Activated CD4-positive, alpha-beta memory T cell treated with anti-CD3 and anti-CD28 coated beads for 36 hours (primary cell): ENCODE data around the gene PAQR8. TPM values are rescaled to one million over a fixed set of nuclear protein-coding genes. Genes with fewer than 3 reads are reported as not detected.
"Not testable (repeated sequence)": the region's sequence is repeated elsewhere in the genome, so short reads cannot be mapped to it uniquely, and the experiment has no call there.

Experiments
- CTCF ChIA-PET: fragments of 350-600 bp; sonication (Branson Sonifier 250); formaldehyde crosslinking; loops from one replicate; lab custom pipeline; 2021; ENCODE audit warnings: antibody characterized with exemption, inconsistent platforms; lab: Charles Lee
- POLR2A ChIA-PET: fragments of 350-600 bp; sonication (Branson Sonifier 250); formaldehyde crosslinking; loops from one replicate; lab custom pipeline; 2021; ENCODE audit warnings: antibody characterized with exemption; lab: Charles Lee
- DNase-seq: peaks from one replicate; pipeline ENCODE4 v3.0.0-alpha.2; 2020
- H3K27ac Mint-ChIP-seq: one replicate; pipeline ENCODE4 v1.8.0; 2021; ENCODE audit warnings: mixed read lengths
- H3K27me3 Mint-ChIP-seq: one replicate; pipeline ENCODE4 v1.8.0; 2021; ENCODE audit warnings: mixed read lengths
- H3K36me3 Mint-ChIP-seq: one replicate; pipeline ENCODE4 v1.8.0; 2021; ENCODE audit warnings: mixed read lengths
- H3K4me1 Mint-ChIP-seq: one replicate; pipeline ENCODE4 v1.8.0; 2021; ENCODE audit warnings: low read depth, mixed read lengths
- H3K4me3 Mint-ChIP-seq: one replicate; pipeline ENCODE4 v1.8.0; 2021; ENCODE audit warnings: mild to moderate bottlenecking, mixed read lengths
- H3K9me3 Mint-ChIP-seq: one replicate; pipeline ENCODE4 v1.8.0; 2021; ENCODE audit warnings: mixed read lengths
- intact Hi-C: fragments of 100-400 bp; cut with micrococcal nuclease; formaldehyde crosslinking; loops from one replicate; pipeline ENCODE4 v1.15.1; 2023
- total RNA-seq, 2 experiments: library from RNA; stranded (reverse); gene quantifications; one replicate each; pipeline ENCODE4 v1.2.3, GENCODE V29; 2021

The PAQR8 gene
- total RNA-seq, 2 experiments from 2014 or later: 11.2 to 12.2 TPM

DNA sequence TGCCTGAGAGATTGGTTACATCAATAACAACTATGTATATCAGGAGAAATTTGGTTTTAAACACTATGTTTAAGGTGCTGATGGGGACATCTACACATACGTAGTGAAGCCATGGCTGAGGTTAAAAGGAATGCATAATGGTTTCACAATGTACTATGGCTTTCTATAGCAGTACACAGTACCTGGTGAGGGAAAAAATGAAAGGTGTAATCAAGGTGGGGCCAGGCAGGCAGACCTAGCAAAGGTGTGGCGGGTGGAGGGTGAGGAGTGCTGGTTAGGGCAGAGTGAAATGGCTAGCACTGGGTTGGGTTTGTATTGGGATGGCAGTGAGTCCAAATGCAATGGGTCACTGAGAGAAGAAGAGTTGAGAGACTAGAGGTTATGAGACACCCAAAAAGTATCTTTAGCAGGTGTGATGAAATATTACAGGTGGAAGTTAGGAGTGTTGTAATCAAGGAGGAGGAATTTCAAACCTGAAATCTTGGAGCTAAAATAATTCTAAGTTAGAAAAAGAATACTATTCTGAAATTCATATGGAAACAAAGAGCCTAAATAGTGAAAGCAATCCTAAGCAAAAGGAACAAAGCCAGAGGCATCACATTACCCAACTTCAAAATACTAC lies 22.3 kb downstream of the PAQR8 start:
- H3K36me3 Mint-ChIP-seq: peaks cover 9% of the 10 kb centered on the region
- peaks cover 67% of the 10 kb centered on the region for H3K4me1 Mint-ChIP-seq
- ChIA-PET POLR2A (no interaction called here), CTCF (interaction anchor here (1.0 to 1.1 kb wide), 2 partner anchors 14 to 100 kb away, joined by 3 read pairs; partner anchors contain the start of gene MCM3)
- intact Hi-C loops: no loop called here
- DNase-seq: no peak
- H3K27ac Mint-ChIP-seq: no peak overlapping the region
- H3K4me3 Mint-ChIP-seq: no peak overlapping the region
- H3K27me3 Mint-ChIP-seq: no peaks in the 10 kb centered on the region
- peaks cover 5% of the 10 kb centered on the region for H3K9me3 Mint-ChIP-seq

DNA sequence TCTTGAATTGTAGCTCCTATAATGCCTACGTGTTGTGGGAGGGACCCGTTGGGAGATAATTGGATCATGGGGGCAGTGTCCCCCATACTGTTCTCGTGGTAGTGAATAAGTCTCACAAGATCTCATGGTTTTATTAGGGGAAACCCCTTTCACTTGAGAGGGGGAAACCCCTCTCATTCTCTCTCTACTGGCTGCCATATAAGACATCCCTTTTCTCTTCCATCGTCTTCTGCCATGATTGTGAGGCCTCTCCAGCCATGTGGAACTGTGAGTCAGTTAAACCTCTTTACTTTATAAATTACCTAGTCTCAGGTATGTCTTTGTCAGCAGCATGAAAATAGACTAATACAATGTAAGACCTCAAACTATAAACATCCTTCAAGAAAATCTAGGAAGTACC lies 23.1 kb downstream of the PAQR8 start:
- intact Hi-C loops: no loop called here
- POLR2A ChIA-PET: no interaction called here
- Mint-ChIP-seq H3K4me3 (no peak overlapping the region), H3K36me3 (peaks cover 7% of the 10 kb centered on the region), H3K9me3 (peaks cover 5% of the 10 kb centered on the region), H3K27me3 (no peaks in the 10 kb centered on the region), H3K27ac (no peak overlapping the region), H3K4me1 (peaks cover 72% of the 10 kb centered on the region)
- CTCF ChIA-PET: no interaction called here
- DNase-seq: no peak

DNA sequence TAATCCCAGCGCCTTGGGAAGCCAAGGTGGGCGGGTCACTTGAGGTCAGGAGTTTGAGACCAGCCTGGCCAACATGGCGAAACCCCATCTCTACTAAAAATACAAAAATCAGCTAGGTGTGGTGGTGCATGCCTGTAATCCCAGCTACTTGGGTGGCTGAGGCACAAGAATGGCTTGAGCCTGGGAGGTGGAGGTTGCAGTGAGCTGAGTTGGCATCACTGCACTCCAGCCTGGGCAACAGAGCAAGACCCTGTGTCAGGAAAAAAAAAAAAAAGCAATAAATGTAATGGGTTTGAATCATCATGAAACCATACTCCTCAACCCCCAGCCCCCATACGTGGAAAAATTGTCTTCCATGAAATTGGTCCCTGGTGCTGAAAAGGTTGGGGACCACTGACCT lies 26.2 kb downstream of the PAQR8 start:
- H3K4me3 Mint-ChIP-seq, H3K27ac Mint-ChIP-seq, H3K9me3 Mint-ChIP-seq, H3K27me3 Mint-ChIP-seq, POLR2A ChIA-PET, DNase-seq, H3K36me3 Mint-ChIP-seq, intact Hi-C loops: not testable (repeated sequence)
- peaks cover 78% of the 10 kb centered on the region for H3K4me1 Mint-ChIP-seq
- CTCF ChIA-PET: interaction anchor here (0.6 to 3.2 kb wide), 6 partner anchors 10 to 98 kb away, joined by 3 to 29 read pairs (median 4); partner anchors contain the start of gene PAQR8

DNA sequence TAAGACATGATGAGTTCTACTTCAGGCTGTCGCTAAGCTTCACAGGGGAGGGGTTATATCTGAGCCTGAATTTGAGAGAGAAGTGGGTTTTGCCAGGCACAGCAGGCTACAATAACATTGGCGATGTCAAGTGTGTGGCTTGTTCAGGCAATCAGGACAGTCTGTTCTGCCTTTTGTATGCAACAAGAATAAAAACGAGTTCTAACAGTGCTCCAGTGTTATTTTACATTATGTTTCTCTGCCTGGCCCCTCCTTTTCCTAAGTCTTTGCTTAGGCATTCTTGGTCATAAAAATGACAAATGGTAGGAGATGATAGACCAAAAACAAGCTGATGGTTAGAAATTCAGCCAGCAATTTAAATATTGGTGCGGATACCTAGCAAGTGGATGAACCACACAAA lies 26.8 kb downstream of the PAQR8 start:
- POLR2A ChIA-PET: no interaction called here

DNA sequence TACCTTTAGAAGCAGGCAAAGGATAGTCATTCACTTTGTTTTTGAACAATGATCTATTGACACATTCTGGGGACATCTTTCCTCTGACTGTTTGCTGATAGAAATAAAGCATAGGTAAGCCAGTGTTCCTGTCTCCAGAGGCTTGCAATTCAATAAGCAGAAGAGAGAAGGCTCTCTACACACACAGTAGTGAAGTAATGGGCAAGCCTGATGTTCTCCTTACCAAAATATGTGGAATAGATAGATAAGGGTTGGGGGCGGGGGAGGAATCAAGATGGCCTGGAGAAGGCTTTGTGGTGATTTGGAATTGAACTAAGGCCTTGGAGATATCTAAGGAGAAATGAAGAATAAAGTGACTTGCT lies 27.3 kb downstream of the PAQR8 start:
- DNase-seq: no peak
- H3K27ac Mint-ChIP-seq: peak overlapping the region; percentile 42
- intact Hi-C loops: no loop called here
- POLR2A ChIA-PET: interaction anchor here (1.1 to 2.2 kb wide), 3 partner anchors 12 to 106 kb away, joined by 4 to 22 read pairs (median 5); partner anchors contain the start of gene PAQR8
- peaks cover 82% of the 10 kb centered on the region for H3K4me1 Mint-ChIP-seq
- H3K27me3 Mint-ChIP-seq: no peaks in the 10 kb centered on the region
- CTCF ChIA-PET: interaction anchor here (1.2 to 4.4 kb wide), 8 partner anchors 8 to 130 kb away, joined by 3 to 40 read pairs (median 7); partner anchors contain the start of genes EFHC1, MCM3 and PAQR8
- H3K4me3 Mint-ChIP-seq: peak overlapping the region; percentile 47
- H3K36me3 Mint-ChIP-seq: no peaks in the 10 kb centered on the region
- H3K9me3 Mint-ChIP-seq: peaks cover 5% of the 10 kb centered on the region

More for the DNA sequence above, 26.8 kb downstream of the PAQR8 start:
- H3K27me3 Mint-ChIP-seq: no peaks in the 10 kb centered on the region
- no peak for DNase-seq
- CTCF ChIA-PET: interaction anchor here (0.9 to 4.4 kb wide), 7 partner anchors 9 to 103 kb away, joined by 3 to 40 read pairs (median 5); partner anchors contain the start of genes MCM3 and PAQR8
- H3K27ac Mint-ChIP-seq: no peak overlapping the region
- peaks cover 5% of the 10 kb centered on the region for H3K9me3 Mint-ChIP-seq
- H3K4me1 Mint-ChIP-seq: peaks cover 82% of the 10 kb centered on the region
- intact Hi-C loops: no loop called here
- no peak overlapping the region for H3K4me3 Mint-ChIP-seq
- H3K36me3 Mint-ChIP-seq: no peaks in the 10 kb centered on the region

DNA sequence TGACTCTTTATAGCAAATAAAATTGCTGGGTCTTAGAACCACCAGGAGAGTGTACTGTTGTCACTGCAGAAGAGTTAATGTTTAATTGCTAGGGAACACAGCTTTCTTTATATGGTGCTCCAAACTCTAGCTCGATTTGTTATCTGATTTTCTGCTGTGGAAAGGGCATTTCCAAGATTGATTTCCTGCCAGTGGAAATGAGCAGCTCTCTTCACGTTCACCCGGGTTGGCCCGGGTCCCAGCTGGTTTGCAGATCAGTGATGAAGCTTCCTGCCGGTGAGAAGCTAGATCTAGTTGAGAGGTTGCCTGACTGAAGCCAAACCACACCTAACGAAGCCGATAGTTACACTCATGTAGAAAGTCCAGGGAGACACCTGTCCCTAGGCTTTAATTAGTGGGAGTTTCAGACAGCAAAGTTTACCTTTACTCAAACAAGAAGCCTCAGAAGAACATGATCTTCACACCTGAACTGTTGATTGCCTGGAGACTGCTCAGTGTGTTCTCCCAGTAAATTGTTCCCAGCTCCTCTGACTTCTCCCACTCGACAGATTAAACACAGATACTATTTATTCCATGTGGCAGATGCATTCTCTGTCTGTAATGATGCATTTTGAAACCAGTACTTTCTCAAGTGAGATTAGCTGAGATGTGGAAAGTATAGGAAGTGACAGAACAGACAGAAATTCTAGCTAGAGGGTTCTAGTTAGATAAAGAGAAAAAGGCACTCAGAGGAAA lies 27.8 kb downstream of the PAQR8 start:
- ChIA-PET CTCF (interaction anchor here (1.0 to 4.4 kb wide), 10 partner anchors 9 to 228 kb away, joined by 3 to 40 read pairs (median 7); partner anchors contain the start of genes EFHC1, MCM3 and PAQR8), POLR2A (interaction anchor here (1.1 to 3.1 kb wide), 5 partner anchors 12 to 106 kb away, joined by 3 to 22 read pairs (median 5); partner anchors contain the start of genes MCM3 and PAQR8)
- intact Hi-C loops: loop anchor here (1.0 to 10.0 kb wide), 7 partner anchors 8 to 675 kb away; partner anchors contain the start of genes FBXO9, GSTA4 and PAQR8
- DNase-seq: peak; percentile 74
- H3K9me3 Mint-ChIP-seq: peaks cover 5% of the 10 kb centered on the region
- H3K4me3 Mint-ChIP-seq: peak overlapping the region; percentile 47
- no peaks in the 10 kb centered on the region for H3K27me3 Mint-ChIP-seq
- H3K27ac Mint-ChIP-seq: peak overlapping the region; percentile 76
- no peaks in the 10 kb centered on the region for H3K36me3 Mint-ChIP-seq
- H3K4me1 Mint-ChIP-seq: peaks cover 82% of the 10 kb centered on the region

DNA sequence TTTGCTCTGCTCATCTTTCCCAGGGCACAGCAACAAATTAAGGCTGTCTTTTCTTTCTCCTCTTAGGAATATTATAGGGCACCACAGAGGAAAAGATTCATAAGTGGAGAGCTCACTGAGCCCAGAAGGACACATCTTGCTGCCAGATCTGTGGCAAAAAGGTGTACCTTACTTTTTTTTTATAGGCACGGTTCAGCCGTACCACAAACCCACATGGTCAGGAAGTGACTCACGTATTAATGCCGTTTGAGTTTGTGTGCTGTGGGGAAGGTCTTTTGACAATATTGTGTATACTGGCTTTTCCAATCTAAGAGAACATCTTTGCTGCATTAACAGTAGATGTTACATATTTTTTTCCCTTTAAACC lies 28.4 kb downstream of the PAQR8 start:
- Mint-ChIP-seq H3K27ac (peak overlapping the region; percentile 76), H3K9me3 (peaks cover 5% of the 10 kb centered on the region), H3K4me1 (peaks cover 79% of the 10 kb centered on the region), H3K36me3 (no peaks in the 10 kb centered on the region), H3K27me3 (no peaks in the 10 kb centered on the region), H3K4me3 (peak overlapping the region; percentile 24)
- intact Hi-C loops: loop anchor here (1.0 to 10.0 kb wide), 7 partner anchors 8 to 674 kb away; partner anchors contain the start of genes FBXO9, GSTA4 and PAQR8
- CTCF ChIA-PET: interaction anchor here (0.7 to 4.4 kb wide), 12 partner anchors 8 to 229 kb away, joined by 3 to 40 read pairs (median 6); partner anchors contain the start of genes EFHC1, MCM3 and PAQR8
- DNase-seq: peak; percentile 65
- POLR2A ChIA-PET: interaction anchor here (1.1 to 3.1 kb wide), 5 partner anchors 13 to 107 kb away, joined by 3 to 22 read pairs (median 5); partner anchors contain the start of genes MCM3 and PAQR8

DNA sequence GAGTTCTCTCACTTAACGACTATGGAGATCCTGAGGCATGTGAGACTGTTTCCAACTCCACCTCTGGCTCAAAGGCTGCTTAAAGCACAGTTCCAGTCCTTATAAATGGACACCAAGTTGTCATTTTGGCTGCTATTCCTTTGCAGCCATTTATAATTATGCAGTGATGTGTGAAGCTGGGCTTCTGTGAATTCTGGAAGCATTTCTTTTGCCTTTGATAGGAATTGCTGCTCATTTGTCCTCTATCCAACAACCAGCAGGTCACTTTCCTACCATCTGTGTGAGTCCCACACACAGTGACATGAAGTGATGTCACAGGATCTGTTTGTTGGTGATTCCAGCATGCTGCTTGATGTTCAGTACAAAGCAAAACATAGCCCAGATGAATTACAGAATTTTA lies 29.6 kb downstream of the PAQR8 start:
- H3K27ac Mint-ChIP-seq: no peak overlapping the region
- ChIA-PET POLR2A (interaction anchor here (3.1 kb wide), 1 partner anchor 106 kb away, joined by 22 read pairs; the partner anchor contains the start of gene MCM3), CTCF (interaction anchor here (1.4 to 4.4 kb wide), 4 partner anchors 29 to 230 kb away, joined by 5 to 40 read pairs (median 10); partner anchors contain the start of genes MCM3 and PAQR8)
- peaks cover 81% of the 10 kb centered on the region for H3K4me1 Mint-ChIP-seq
- intact Hi-C loops: loop anchor here (2.0 to 10.0 kb wide), 3 partner anchors 165 to 673 kb away; partner anchors contain the start of genes FBXO9 and GSTA4
- no peaks in the 10 kb centered on the region for H3K36me3 Mint-ChIP-seq
- no peaks in the 10 kb centered on the region for H3K27me3 Mint-ChIP-seq
- no peak for DNase-seq
- no peak overlapping the region for H3K4me3 Mint-ChIP-seq
- peaks cover 5% of the 10 kb centered on the region for H3K9me3 Mint-ChIP-seq

DNA sequence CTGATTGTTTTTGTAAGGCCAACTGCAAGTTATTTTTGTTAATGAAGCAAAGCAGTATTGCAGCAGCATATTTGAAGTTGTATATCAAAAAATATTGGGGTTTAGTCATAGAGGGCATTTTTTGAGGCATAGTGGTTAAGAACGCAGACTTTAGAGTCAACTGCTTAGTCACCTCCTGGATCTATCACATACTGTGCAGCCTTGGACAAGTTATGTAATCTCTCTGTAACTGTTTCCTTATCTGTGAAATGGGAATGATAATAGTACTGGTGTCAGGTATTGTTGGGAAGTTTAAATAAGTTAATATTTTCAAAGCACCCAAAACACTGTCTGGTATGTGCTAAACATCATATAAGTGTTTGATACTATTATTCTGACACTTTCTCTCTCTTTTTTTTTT lies 31.0 kb downstream of the PAQR8 start:
- no peak overlapping the region for H3K27ac Mint-ChIP-seq
- intact Hi-C loops: loop anchor here (10.0 kb wide), 1 partner anchor 602 kb away; the partner anchor contains the start of gene GSTA4
- no peaks in the 10 kb centered on the region for H3K9me3 Mint-ChIP-seq
- ChIA-PET POLR2A (no interaction called here), CTCF (interaction anchor here (1.2 to 4.4 kb wide), 2 partner anchors 31 to 107 kb away, joined by 4 to 40 read pairs; partner anchors contain the start of genes MCM3 and PAQR8)
- peaks cover 93% of the 10 kb centered on the region for H3K4me1 Mint-ChIP-seq
- H3K27me3 Mint-ChIP-seq: no peaks in the 10 kb centered on the region
- no peak overlapping the region for H3K4me3 Mint-ChIP-seq
- no peaks in the 10 kb centered on the region for H3K36me3 Mint-ChIP-seq
- no peak for DNase-seq

DNA sequence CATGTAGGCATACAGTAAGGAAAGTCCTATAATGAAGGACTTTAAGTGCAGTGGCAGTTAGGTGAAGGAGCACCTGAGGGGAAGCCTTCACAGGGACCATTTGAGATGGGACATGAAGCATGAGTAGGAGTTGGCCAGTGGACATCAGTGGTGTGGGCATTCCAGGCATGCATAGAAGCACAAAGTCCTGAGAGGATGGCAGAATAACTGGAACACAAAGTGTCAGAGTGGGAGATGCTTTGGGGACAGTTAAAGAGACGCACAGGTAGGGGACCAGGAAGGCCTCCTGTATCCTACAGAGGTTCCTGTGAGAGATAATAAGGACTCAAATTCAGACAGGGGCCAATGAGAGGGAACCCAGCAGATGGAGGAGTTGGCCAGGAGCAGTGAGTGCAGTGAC lies 31.8 kb downstream of the PAQR8 start:
- H3K9me3 Mint-ChIP-seq: no peaks in the 10 kb centered on the region
- DNase-seq: no peak
- peak overlapping the region; percentile 27 for H3K4me3 Mint-ChIP-seq
- peaks cover 95% of the 10 kb centered on the region for H3K4me1 Mint-ChIP-seq
- peak overlapping the region; percentile 41 for H3K27ac Mint-ChIP-seq
- ChIA-PET POLR2A (interaction anchor here (1.0 kb wide), 1 partner anchor 31 kb away, joined by 5 read pairs; the partner anchor contains the start of gene PAQR8), CTCF (interaction anchor here (1.0 to 1.2 kb wide), 3 partner anchors 83 to 108 kb away, joined by 3 to 5 read pairs (median 3); no protein-coding TSS in a partner anchor)
- intact Hi-C loops: loop anchor here (1.0 to 10.0 kb wide), 5 partner anchors 32 to 601 kb away; partner anchors contain the start of genes GSTA4 and MCM3
- H3K36me3 Mint-ChIP-seq: no peaks in the 10 kb centered on the region
- no peaks in the 10 kb centered on the region for H3K27me3 Mint-ChIP-seq

DNA sequence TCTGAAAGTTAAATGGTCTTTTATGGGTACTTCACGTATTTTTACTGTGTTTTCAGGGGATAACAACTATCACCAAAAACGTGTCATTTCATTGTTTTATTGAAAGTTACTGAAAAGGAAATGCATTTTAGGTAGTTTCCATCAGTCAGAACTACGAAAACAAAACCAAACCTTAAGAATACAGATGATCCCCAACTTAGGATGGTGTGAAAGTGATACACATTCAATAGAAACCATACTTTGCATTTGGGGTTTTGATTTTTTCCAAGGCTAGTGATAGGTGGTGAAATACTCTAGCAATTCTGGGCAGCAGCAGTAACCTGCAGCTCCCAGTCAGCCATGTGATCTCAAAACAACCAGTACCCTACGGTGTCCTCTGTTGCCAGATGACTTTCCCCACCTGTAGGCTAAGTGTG lies 32.3 kb downstream of the PAQR8 start:
- Mint-ChIP-seq H3K4me3 (peak overlapping the region; percentile 27), H3K36me3 (no peaks in the 10 kb centered on the region), H3K27ac (peak overlapping the region; percentile 41), H3K4me1 (peaks cover 95% of the 10 kb centered on the region), H3K9me3 (no peaks in the 10 kb centered on the region), H3K27me3 (no peaks in the 10 kb centered on the region)
- peak; percentile 58 for DNase-seq
- CTCF ChIA-PET: interaction anchor here (0.7 to 1.2 kb wide), 4 partner anchors 53 to 109 kb away, joined by 3 to 5 read pairs (median 3); no protein-coding TSS in a partner anchor
- POLR2A ChIA-PET: interaction anchor here (1.0 kb wide), 1 partner anchor 32 kb away, joined by 5 read pairs; the partner anchor contains the start of gene PAQR8
- intact Hi-C loops: loop anchor here (1.0 to 10.0 kb wide), 5 partner anchors 33 to 601 kb away; partner anchors contain the start of genes GSTA4 and MCM3
